ENCODE results near the gene CACNA1D.

CACNA1D gene

DNA sequence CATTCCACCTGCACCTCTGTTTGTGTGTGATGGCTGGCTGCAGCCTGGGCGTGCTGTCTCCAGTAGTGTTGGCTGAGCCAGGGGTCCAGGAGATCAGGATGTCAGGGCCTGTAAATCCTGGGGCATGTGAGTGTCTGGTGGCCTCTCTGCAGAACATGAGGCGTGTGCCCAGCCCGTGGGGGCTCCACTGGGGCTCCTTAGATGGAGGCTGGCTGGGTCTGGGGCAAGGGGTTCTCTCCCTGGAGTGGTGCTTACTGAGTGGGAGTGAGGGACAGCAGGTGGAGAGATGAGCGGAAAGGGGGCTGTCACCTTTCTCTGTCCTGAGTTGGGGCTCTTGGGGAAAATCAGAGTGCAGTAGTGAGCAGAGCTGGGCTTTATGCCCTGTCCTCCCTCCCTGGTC lies 199.6 kb downstream of the CACNA1D start:
- DNase-seq = no peak

DNA sequence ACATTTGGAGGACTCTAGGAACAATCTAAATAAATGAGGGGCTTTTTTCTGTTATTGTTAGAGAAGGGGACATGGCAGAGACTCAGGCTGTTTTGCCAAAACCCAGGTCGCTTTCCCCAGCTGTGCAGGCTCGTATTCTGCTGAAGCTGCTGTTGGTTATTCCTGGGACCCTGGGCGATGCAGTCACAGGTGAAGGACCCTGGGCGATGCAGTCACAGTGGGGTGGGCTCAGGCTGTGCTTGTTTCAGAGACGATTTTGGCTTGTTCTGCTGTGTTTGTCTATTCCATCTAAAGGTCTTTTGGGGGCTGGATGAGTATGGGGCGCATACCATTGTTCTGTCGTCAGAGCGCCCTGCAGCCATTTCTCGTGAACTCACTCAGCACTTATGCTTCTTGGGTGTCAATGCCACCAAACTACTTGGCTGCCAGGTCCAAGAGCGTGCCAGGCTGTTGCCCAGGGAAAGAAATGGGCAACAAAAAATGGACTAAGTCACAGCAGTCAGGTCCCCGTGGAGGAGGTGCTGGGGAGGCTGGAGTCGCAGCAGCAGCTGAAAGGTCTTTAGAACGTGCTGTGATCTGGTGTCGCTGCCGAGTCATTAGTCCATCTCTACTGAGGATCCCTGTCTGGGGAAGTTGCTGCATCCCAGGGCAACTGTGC lies 200.4 kb downstream of the CACNA1D start:
- DNase-seq = no peak

DNA sequence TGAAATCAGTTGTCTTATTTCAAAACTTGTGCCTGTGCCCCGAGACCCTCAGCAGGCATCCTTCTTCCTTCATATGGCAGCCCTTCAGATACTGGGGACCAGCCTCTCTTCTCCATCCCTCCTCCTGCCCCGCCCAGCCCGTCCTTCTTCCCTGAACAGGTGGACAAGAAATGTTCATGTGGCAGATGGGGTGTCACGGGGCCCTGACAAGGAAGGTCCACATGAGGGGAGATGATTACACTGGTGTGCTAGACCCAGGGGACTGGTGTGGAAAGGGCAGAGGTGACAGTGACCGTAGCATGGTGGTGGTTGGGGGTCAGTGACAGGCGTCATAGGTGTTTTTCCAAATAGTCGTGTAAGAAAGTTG lies 200.9 kb downstream of the CACNA1D start:
- no peak for DNase-seq

DNA sequence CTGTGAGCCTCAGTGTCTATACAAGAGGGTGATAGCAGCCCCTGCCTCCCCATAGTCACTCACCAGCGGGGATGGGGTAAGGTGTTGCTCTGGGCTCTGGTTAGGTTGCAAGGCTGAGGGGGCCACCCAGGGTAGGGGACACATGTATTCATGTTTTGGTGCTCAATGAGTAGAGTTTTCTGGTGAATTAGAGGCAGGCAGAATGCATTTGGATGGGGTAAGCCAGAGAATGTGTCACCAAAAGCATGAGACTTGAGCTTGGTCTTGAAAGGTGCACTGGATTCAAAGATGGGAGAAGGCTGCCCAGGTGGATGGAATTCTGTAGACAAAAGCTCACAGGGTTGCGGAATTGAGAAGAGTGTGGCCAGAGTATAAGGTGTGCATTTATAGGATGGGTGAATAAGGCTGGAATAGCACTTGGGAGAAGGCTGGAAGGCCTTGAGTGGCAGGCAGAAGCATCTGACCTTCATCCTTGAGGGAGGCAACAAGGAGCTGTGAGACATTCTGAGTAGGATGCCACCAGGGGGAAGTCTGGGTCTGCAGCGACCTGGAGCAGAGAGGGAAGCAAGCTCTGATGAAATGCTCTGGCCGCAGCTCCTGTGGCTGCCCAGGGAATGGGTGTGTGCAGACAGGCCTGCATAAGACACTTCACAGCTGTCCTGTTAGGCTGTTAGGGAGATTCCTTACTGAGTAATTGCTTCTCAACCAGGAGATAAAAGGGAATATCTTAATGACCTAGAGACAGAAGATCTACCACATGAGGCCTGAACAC lies 202.2 kb downstream of the CACNA1D start:
- no peak for DNase-seq

- DNase-seq = no peak
Observed at GRCh38 chr3:53700441-53700840, 206.0 kb downstream of the CACNA1D start.

GRCh38 chr3:53702776-53703530 lies 208.5 kb downstream of the CACNA1D start:
- no peak for DNase-seq

GRCh38 chr3:53703630-53704362 lies 209.4 kb downstream of the CACNA1D start:
- DNase-seq = no peak

- no peak for DNase-seq
Observed at GRCh38 chr3:53704363-53704725, 209.9 kb downstream of the CACNA1D start.

- DNase-seq = no peak
Observed at GRCh38 chr3:53705024-53705745, 210.8 kb downstream of the CACNA1D start.

GRCh38 chr3:53705774-53706173 lies 211.4 kb downstream of the CACNA1D start:
- DNase-seq = no peak

DNA sequence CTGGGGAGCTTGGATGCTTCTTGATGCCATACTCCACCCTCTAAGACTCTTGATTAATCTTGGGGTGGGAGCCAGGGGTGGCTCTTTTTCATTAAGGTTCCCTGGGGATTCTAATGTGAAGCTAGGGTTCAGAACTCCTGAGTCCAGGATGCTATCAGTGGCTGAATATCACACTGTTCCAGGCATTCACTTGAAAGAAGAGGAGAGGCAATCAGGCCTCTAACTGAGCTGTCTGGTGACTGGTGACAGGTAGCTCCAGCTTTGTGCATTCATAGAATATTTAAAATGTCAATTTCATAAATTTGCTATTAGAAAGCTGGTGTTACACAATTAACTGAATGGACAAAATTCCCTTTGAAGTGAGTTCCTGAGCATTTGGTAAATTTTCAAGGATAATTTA lies 212.8 kb downstream of the CACNA1D start:
- DNase-seq = no peak

- DNase-seq = peak; percentile 7
Observed at GRCh38 chr3:53708001-53708621, 213.7 kb downstream of the CACNA1D start.

DNA sequence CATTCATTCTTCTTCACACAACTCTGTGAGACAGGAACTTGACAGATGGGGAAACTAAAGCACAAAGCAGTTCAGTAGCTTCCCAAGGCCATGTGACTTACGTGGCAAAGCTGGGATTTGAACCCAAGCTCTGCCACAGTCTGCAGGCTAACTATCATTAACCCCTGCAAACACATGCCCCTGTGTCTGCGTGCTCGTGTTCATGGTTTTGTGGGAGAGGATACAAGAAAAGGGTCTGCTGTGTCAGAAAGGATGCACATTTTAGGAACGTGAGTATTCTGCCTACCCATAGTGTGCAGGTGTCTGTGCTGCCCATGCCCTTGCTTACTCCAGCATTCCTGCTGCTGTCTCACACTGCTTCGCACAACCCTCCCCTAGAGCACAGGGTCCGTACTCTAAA lies 214.8 kb downstream of the CACNA1D start:
- no peak for DNase-seq

DNA sequence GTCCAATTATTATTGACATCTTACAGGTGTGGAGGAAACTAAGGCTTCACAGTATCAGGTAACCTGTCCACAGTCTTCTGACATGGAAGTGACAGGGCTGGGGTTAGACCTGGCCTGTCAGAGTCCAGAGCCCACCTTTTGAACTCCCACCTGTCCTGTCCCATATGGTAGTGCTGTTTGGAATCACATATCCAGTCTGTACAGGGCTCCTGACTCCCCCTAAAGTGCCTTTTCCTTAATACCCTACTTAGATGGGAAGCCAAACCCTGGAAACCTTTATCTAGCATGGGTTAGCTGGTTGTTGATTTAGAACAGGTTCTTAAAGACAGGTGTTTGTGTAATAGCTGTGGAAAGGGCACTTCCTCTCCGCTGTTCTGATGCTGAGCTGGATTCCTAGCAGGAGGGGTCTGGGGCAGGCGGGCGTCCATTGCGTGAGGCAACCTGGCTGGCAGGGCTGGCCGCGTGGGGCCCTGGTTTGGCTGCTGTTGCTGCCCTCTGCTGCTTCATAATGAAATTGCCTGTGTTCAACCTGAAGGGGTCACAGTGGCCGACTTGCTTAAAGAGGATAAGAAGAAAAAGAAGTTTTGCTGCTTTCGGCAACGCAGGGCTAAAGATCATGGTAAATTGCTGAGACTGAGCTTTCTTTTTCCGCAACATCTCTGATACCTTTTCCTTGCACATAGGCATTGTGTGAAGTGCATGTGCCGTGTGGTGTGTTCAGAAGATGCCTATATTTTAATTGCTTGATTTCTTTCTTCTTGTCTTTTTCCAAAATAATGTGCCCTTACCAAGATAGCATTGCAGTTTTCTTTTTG lies 215.7 kb downstream of the CACNA1D start:
- peak; percentile 2 for DNase-seq

GRCh38 chr3:53711387-53711786 lies 217.0 kb downstream of the CACNA1D start:
- DNase-seq = no peak

DNA sequence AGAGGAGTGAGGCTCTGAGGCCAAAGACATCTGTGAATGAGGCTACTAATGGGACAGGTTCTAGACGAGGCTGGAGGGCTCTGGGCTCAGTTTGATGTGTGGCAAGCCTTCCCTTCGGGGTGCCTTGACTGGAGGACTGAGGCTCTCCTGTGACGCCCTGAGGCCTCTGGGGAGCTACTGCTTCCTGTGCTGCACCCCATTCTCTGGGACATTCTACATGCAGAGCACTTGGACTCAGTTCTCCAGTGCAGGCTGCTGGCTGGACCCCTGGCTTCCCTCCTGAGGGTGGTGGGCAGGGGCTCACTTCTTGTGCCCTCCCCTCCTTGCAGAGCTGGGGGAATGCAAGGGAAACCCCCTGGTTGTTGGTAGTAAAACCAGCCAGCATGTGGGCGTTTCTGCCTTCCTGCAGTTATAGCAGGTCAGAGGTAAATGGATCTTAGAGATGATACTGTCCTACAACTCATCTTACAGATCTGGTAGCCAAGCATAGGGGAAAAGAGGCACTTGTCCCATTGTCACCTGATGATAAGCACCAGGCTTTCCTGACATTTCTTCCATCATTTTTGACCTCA lies 218.5 kb downstream of the CACNA1D start:
- no peak for DNase-seq

DNA sequence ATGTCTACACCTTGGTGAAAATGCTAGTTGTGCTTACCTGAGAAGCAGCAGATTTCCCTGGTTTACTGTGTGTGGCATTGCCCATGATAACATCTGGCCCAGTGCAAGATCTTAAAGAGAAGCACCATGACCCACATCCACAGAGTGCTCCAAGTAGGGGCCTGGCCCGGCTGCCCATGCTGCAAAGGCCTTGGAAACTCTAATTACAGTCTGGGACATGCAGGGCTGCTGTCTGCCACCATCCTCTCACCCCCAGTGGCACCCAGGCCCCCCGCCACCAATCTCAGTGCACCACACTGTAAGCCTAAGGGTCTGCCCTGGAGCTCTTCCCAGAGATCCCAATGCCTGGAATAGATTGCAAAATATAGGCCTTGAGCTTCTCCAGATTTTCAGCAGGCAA lies 219.2 kb downstream of the CACNA1D start:
- DNase-seq = no peak

GRCh38 chr3:53715815-53716483 lies 221.5 kb downstream of the CACNA1D start:
- DNase-seq = no peak

DNA sequence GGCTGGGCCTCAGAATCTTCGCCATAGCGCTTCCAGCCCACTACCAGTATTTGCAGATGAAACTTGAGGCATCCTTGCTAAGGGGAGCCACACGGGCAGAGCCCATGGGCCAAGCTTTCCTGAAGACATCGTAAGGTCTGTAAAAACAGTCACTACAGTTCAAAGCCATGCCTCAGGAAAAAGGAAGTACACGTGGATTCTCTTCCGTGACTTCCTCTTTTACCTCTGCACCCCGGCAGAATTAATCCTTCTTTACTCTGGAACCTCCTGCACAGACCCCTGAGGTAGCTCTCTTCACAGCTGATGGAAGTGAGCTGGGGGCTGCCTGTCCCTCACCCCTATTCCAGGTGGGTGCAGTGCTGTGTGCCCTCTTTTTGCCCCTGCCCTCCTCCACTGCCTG lies 222.6 kb downstream of the CACNA1D start:
- no peak for DNase-seq

GRCh38 chr3:53718462-53718861 lies 224.1 kb downstream of the CACNA1D start:
- DNase-seq = no peak
